Stimulated activated memory B cell treated with anti-CD40 and anti-IgM and Interleukin-4, amounts not matched to agents 10 μg/mL and 1 μg/mL and 100 μg/mL, for 72 hours (primary cell): ENCODE measurements around the gene CXCL17.

Source experiments
- ATAC-seq: fragments of 150-1000 bp; cut with Tn5 transposase; 2 replicates; pipeline ENCODE4 v1.10.0; 2021
- H3K27ac Mint-ChIP-seq: one replicate; pipeline ENCODE4 v1.8.0; 2022; ENCODE audit warnings: mild to moderate bottlenecking, mixed read lengths
- H3K27me3 Mint-ChIP-seq: one replicate; pipeline ENCODE4 v1.8.0; 2022; ENCODE audit warnings: mixed read lengths
- H3K36me3 Mint-ChIP-seq: one replicate; pipeline ENCODE4 v1.8.0; 2022; ENCODE audit warnings: mixed read lengths
- H3K4me1 Mint-ChIP-seq: one replicate; pipeline ENCODE4 v1.8.0; 2022; ENCODE audit warnings: mixed read lengths
- H3K4me3 Mint-ChIP-seq: one replicate; pipeline ENCODE4 v1.8.0; 2022; ENCODE audit warnings: mild to moderate bottlenecking, moderate library complexity, mixed read lengths
- H3K9me3 Mint-ChIP-seq: one replicate; pipeline ENCODE4 v1.8.0; 2022; ENCODE audit warnings: mixed read lengths

Gene CXCL17

GRCh38 chr19:42422092-42422900, 20.4 kb downstream of the CXCL17 start:
- ATAC-seq = peak; percentile 64

GRCh38 chr19:42421591-42422031, 21.1 kb downstream of the CXCL17 start:
- Mint-ChIP-seq H3K4me3 (peak overlapping the region; percentile 97), H3K27me3 (no peaks in the 10 kb centered on the region), H3K9me3 (no peaks in the 10 kb centered on the region), H3K4me1 (peaks cover 58% of the 10 kb centered on the region), H3K36me3 (peaks cover 6% of the 10 kb centered on the region), H3K27ac (peak overlapping the region; percentile 94)
- ATAC-seq = no peak

More at GRCh38 chr19:42422092-42422900, 20.4 kb downstream of the CXCL17 start:
- H3K4me1 Mint-ChIP-seq = peaks cover 58% of the 10 kb centered on the region
- peaks cover 6% of the 10 kb centered on the region for H3K36me3 Mint-ChIP-seq
- no peaks in the 10 kb centered on the region for H3K9me3 Mint-ChIP-seq
- H3K27me3 Mint-ChIP-seq = no peaks in the 10 kb centered on the region
- peak overlapping the region; percentile 97 for H3K4me3 Mint-ChIP-seq
- H3K27ac Mint-ChIP-seq = peak overlapping the region; percentile 94

DNA sequence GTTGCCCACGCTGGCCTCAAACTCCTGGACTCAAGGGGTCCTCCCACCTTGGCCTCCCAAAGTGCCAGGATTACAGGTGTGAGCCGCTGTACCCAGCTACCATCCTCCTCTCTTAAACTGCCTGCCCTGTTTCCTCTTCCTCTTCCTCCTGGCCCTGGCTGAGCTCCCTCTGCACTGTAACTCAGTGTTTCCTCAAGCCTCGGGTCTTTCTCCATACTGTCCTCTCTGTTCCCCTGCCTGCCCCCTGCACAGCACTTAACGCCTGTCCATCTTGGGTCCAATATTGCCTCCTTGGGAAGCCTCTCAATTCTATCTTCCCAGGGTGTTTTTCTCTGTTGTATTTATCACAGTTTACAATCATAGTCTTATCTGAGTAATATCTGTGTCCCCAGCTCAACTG, 21.6 kb downstream of the CXCL17 start:
- H3K27me3 Mint-ChIP-seq = no peaks in the 10 kb centered on the region
- H3K9me3 Mint-ChIP-seq = no peaks in the 10 kb centered on the region
- H3K36me3 Mint-ChIP-seq = peaks cover 7% of the 10 kb centered on the region
- no peak for ATAC-seq
- H3K4me1 Mint-ChIP-seq = peaks cover 58% of the 10 kb centered on the region
- H3K4me3 Mint-ChIP-seq = no peak overlapping the region
- peak overlapping the region; percentile 94 for H3K27ac Mint-ChIP-seq

DNA sequence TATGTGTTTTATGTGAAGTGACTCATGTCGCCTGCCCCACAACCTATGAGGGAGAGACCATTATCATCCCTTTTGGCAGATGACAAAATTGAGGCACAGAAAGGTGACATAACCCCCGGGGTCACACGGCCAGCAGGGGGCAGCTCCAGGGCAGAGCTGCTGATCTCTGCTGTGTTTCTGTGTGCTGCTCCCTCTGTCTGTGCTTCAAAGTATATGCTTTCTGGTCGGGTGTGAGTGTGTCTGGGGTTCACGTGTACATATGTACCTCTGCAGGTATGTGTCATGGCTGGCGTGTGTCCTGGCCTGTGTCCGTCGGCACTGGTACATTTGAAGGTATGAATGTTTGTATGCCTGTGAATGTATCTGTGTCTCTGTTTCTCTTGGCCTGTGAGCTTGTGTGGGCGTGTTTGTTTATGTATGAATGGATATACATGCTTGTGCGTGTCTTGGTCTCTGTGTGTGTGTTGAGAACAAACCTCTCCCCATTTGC, 22.6 kb downstream of the CXCL17 start:
- no peak overlapping the region for H3K4me3 Mint-ChIP-seq
- peaks cover 17% of the 10 kb centered on the region for H3K36me3 Mint-ChIP-seq
- ATAC-seq = peak; percentile 11
- peak overlapping the region; percentile 24 for H3K27ac Mint-ChIP-seq
- H3K9me3 Mint-ChIP-seq = no peaks in the 10 kb centered on the region
- H3K4me1 Mint-ChIP-seq = peaks cover 58% of the 10 kb centered on the region
- H3K27me3 Mint-ChIP-seq = no peaks in the 10 kb centered on the region

GRCh38 chr19:42419309-42419708, 23.4 kb downstream of the CXCL17 start:
- no peaks in the 10 kb centered on the region for H3K27me3 Mint-ChIP-seq
- H3K9me3 Mint-ChIP-seq = no peaks in the 10 kb centered on the region
- H3K27ac Mint-ChIP-seq = peak overlapping the region; percentile 24
- peaks cover 22% of the 10 kb centered on the region for H3K36me3 Mint-ChIP-seq
- no peak overlapping the region for H3K4me3 Mint-ChIP-seq
- ATAC-seq = no peak
- peaks cover 53% of the 10 kb centered on the region for H3K4me1 Mint-ChIP-seq

- Mint-ChIP-seq H3K27ac (no peak overlapping the region), H3K36me3 (peaks cover 43% of the 10 kb centered on the region), H3K9me3 (no peaks in the 10 kb centered on the region), H3K27me3 (no peaks in the 10 kb centered on the region), H3K4me3 (no peak overlapping the region), H3K4me1 (peaks cover 19% of the 10 kb centered on the region)
- ATAC-seq = no peak
Observed at GRCh38 chr19:42412661-42413076, 30.1 kb downstream of the CXCL17 start.

DNA sequence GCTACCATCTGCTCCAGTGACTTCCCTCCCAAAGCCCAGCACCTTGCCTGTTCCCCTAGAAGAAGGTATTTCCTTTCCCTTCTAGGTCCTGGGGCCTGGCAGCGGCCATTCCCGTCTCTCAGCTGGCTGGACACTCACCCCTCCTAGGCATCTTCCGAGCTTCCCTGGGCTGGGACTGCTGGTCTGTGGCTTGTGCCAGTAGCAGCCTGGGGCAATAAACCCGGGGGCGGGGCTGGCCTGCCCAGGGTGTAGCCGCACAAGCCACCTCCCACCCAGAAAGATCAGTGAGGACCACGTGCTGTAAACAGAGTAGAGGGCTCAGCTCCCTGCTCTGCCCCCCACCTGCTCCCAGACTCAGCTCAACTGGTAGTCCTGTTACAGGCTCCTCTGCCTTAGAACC, 30.5 kb downstream of the CXCL17 start:
- Mint-ChIP-seq H3K36me3 (peaks cover 47% of the 10 kb centered on the region), H3K27me3 (no peaks in the 10 kb centered on the region), H3K4me1 (peaks cover 19% of the 10 kb centered on the region), H3K4me3 (no peak overlapping the region), H3K27ac (no peak overlapping the region), H3K9me3 (no peaks in the 10 kb centered on the region)
- ATAC-seq = no peak

- no peak for ATAC-seq
- H3K36me3 Mint-ChIP-seq = peaks cover 53% of the 10 kb centered on the region
- no peak overlapping the region for H3K4me3 Mint-ChIP-seq
- no peaks in the 10 kb centered on the region for H3K27me3 Mint-ChIP-seq
- H3K9me3 Mint-ChIP-seq = no peaks in the 10 kb centered on the region
- peaks cover 19% of the 10 kb centered on the region for H3K4me1 Mint-ChIP-seq
- H3K27ac Mint-ChIP-seq = peak overlapping the region; percentile 23
Observed at GRCh38 chr19:42411581-42412178, 31.1 kb downstream of the CXCL17 start.

DNA sequence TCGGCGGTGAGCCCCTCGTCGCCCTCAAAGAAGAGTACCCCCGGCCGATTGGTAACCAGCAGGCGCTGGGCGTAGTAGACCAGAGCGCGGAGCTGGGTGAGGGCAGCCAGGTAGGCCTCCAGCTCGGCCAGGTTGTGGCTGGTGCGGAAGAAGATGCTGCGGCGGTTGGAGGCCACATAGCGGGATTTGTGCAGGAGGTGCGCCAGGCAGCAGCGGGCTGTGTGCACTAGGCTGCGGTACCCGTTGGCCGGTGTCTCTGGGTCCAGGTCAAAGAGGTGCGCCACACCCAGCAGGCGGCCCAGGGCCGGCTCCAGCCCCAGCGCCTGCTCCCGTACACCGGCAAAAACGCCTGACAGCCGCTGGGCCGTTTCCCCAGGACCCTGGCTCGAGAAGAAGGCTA, 32.4 kb downstream of the CXCL17 start:
- peaks cover 19% of the 10 kb centered on the region for H3K4me1 Mint-ChIP-seq
- peaks cover 54% of the 10 kb centered on the region for H3K36me3 Mint-ChIP-seq

DNA sequence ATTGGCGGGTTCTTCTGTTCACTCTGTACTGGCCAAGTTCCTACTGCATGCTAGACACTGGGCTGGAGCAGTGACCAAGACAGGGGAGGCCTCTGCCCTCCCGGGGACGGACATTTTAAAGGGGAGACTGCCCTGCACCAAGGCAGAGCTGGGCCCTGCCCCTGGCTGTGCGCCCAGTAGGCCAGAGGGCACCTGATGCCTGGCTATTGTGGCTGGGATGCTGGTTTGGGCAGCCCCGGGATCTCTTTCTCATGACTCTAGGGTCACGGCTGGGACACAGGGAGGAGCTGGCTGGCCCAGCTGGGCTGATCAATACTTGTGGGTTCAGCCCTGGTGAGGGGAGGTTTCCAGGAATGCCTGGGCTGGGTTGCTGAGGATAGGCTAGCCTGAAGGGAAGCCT, 33.3 kb downstream of the CXCL17 start:
- ATAC-seq = peak; percentile 8
- no peaks in the 10 kb centered on the region for H3K27me3 Mint-ChIP-seq
- no peak overlapping the region for H3K27ac Mint-ChIP-seq
- peaks cover 46% of the 10 kb centered on the region for H3K36me3 Mint-ChIP-seq
- peaks cover 19% of the 10 kb centered on the region for H3K4me1 Mint-ChIP-seq
- no peak overlapping the region for H3K4me3 Mint-ChIP-seq
- no peaks in the 10 kb centered on the region for H3K9me3 Mint-ChIP-seq

More for the DNA sequence above, 32.4 kb downstream of the CXCL17 start:
- Mint-ChIP-seq H3K9me3 (no peaks in the 10 kb centered on the region), H3K27ac (no peak overlapping the region), H3K4me3 (no peak overlapping the region), H3K27me3 (no peaks in the 10 kb centered on the region)
- no peak for ATAC-seq

- Mint-ChIP-seq H3K36me3 (peaks cover 42% of the 10 kb centered on the region), H3K9me3 (no peaks in the 10 kb centered on the region), H3K4me1 (peaks cover 20% of the 10 kb centered on the region), H3K27ac (no peak overlapping the region), H3K4me3 (no peak overlapping the region), H3K27me3 (no peaks in the 10 kb centered on the region)
- no peak for ATAC-seq
Observed at GRCh38 chr19:42407816-42408175, 35.0 kb downstream of the CXCL17 start.

DNA sequence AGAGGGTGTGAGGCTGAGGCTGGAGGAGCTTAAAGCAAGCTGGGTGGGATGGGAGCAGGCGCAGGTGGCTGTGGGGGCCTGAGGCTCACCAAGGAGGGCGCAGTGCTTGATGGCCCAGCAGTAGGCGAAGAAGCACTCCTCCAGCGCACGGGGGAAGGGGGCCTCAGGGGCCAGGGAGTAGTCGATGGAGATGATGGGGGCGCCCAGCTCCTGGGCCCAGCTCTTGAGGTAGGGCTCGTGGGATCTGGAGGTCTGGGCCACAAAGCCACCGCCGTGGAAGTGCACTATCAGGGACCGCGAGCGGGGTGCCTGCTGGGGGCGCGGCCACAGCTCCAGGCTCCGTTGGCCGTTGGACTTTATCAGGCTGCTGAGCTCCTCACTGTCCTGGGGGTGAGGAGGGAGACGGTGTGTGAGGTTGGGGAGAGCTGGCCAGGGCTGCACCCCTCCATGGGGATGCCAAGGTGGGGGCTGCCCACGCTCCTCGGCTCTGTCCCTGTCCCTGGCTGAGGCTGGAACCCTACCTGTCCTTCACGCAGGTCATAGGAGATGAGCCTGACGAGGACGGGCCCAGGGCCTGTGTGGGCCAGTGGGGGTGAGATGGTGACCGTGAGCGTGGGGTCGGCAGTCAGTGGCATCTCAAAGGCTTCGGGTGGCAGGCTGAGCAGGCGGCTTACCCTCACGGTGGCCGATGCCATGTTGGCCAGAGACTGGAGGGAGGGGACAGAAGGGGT, 35.5 kb downstream of the CXCL17 start:
- ATAC-seq = no peak
- peaks cover 25% of the 10 kb centered on the region for H3K4me1 Mint-ChIP-seq
- no peaks in the 10 kb centered on the region for H3K9me3 Mint-ChIP-seq

DNA sequence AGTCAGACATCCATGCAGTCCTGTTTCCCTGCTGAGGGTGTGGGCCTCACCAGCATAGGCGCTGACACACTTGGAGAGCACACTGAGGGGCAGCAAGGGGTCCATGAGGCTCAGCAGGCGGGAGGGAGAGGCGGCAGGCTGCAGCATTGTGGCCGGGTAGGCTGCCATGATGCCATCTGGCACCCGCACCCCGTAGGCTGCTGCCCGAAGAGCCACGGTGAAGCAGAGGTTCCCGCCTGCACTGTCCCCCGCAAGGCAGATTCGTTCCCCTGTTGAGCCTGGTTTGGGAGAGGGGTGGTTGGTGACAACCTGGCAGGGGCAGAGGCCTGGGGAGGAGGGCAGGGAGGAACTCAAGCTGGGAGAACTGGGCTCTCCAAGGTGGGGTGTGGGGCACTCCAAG, 36.6 kb downstream of the CXCL17 start:
- Mint-ChIP-seq H3K9me3 (no peaks in the 10 kb centered on the region), H3K36me3 (peaks cover 37% of the 10 kb centered on the region), H3K27me3 (no peaks in the 10 kb centered on the region), H3K27ac (no peak overlapping the region), H3K4me3 (no peak overlapping the region), H3K4me1 (peaks cover 27% of the 10 kb centered on the region)
- ATAC-seq = no peak

More for the DNA sequence above, 35.5 kb downstream of the CXCL17 start:
- no peak overlapping the region for H3K4me3 Mint-ChIP-seq
- peaks cover 42% of the 10 kb centered on the region for H3K36me3 Mint-ChIP-seq
- no peak overlapping the region for H3K27ac Mint-ChIP-seq
- no peaks in the 10 kb centered on the region for H3K27me3 Mint-ChIP-seq

DNA sequence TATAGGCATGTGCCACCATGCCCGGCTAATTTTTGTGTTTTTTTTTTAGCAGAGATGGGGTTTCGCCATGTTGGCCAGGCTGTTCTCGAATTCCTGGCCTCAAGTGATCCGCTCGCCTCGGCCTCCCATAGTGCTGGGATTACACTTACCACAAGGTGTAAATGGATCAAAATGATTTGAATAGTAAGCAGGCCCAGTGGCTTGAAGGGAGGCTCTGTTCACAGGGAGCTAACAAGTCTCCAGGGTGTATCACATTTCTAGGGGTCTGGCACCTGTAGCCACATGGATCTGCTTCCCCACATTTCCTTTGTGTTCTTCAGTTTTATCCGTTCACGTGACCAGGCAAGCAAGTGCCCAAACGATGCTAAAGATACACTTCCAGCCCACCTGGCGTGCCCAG, 39.2 kb downstream of the CXCL17 start:
- Mint-ChIP-seq H3K27ac (no peak overlapping the region), H3K4me3 (no peak overlapping the region), H3K9me3 (no peaks in the 10 kb centered on the region), H3K36me3 (peaks cover 29% of the 10 kb centered on the region), H3K4me1 (peaks cover 43% of the 10 kb centered on the region), H3K27me3 (no peaks in the 10 kb centered on the region)
- no peak for ATAC-seq

DNA sequence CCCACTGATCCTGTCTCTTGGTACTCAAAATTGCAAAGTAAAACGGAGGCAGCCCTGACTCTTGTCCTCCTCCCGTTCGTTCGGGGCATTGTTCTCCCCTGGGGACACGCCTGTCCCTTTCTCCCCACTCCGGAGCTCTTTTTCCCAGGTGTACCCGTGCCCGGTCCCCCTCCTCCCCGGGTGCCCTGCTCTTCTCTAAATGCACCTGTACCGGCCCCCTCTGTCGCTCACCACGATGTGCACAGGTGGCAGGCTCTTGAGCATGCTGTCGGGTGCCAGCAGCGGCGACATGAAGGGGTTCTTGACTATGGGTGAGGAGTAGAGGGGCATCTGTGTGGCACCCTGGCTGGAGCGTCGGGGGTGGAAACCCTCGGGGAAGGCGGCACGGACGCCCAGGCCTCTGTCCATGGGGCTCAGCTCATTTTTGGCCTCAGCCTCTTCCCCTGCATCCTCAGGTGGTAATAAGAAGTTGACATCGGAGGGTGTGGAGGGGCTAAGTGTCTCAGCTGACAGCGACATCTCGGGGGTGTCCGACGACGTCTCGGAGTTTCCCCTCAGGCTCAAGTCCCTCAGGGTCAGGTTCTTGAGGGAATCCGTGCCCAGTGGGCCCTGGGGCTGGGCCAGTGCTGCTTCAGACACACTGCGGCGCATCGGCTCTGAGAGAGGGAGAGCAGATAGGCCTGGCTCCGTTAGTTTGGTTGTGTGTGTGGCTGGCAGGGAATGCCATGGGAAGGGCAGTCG, 40.2 kb downstream of the CXCL17 start:
- H3K4me1 Mint-ChIP-seq = peaks cover 44% of the 10 kb centered on the region
- peak overlapping the region; percentile 85 for H3K4me3 Mint-ChIP-seq
- no peak for ATAC-seq
- H3K27me3 Mint-ChIP-seq = no peaks in the 10 kb centered on the region
- H3K9me3 Mint-ChIP-seq = no peaks in the 10 kb centered on the region
- H3K27ac Mint-ChIP-seq = peak overlapping the region; percentile 69
- H3K36me3 Mint-ChIP-seq = peaks cover 22% of the 10 kb centered on the region
